ENCODE data around the gene RHOT2. TPM values are rescaled to one million over a fixed set of nuclear protein-coding genes. Genes with fewer than 3 reads are reported as not detected.
"Not testable (repeated sequence)": the region's sequence is repeated elsewhere in the genome, so short reads cannot be mapped to it uniquely, and the experiment has no call there.

Gene RHOT2
- total RNA-seq, 2 experiments from 2014 or later, result 128 to 150 TPM

- POLR2A ChIA-PET, result no interaction called here
- Mint-ChIP-seq H3K27ac (no peak overlapping the region), H3K27me3 (peaks cover 44% of the 10 kb centered on the region), H3K9me3 (no peaks in the 10 kb centered on the region), H3K36me3 (ENCODE audit: low read depth) (no peaks in the 10 kb centered on the region), H3K4me3 (no peak overlapping the region), H3K4me1 (peaks cover 8% of the 10 kb centered on the region)
- CTCF ChIA-PET, result interaction anchor here (0.6 to 1.4 kb wide), 4 partner anchors 14 to 743 kb away, joined by 3 to 4 read pairs (median 4); partner anchors contain the start of gene CIAO3
- DNase-seq, result no peak
Observed at GRCh38 chr16:709566-710499, 41.9 kb downstream of the RHOT2 start.

- ChIA-PET POLR2A (interaction anchor here (0.6 kb wide), 1 partner anchor 806 kb away, joined by 3 read pairs; no protein-coding TSS in a partner anchor), CTCF (interaction anchor here (1.0 to 1.4 kb wide), 4 partner anchors 15 to 74 kb away, joined by 3 to 5 read pairs (median 4); partner anchors contain the start of gene CIAO3)
- H3K9me3 Mint-ChIP-seq, result no peaks in the 10 kb centered on the region
- H3K27me3 Mint-ChIP-seq, result peaks cover 44% of the 10 kb centered on the region
- DNase-seq, result no peak
- H3K36me3 Mint-ChIP-seq (ENCODE audit: low read depth), result no peaks in the 10 kb centered on the region
- H3K27ac Mint-ChIP-seq, result no peak overlapping the region
- no peak overlapping the region for H3K4me3 Mint-ChIP-seq
- H3K4me1 Mint-ChIP-seq, result peaks cover 8% of the 10 kb centered on the region
Observed at GRCh38 chr16:710500-711075, 42.7 kb downstream of the RHOT2 start.

GRCh38 chr16:711084-711483 is 43.2 kb downstream of the RHOT2 start:
- H3K36me3 Mint-ChIP-seq (ENCODE audit: low read depth), result no peaks in the 10 kb centered on the region
- DNase-seq, result no peak
- no peak overlapping the region for H3K27ac Mint-ChIP-seq
- ChIA-PET CTCF (interaction anchor here (1.0 to 1.4 kb wide), 3 partner anchors 17 to 74 kb away, joined by 3 to 5 read pairs (median 4); partner anchors contain the start of gene CIAO3), POLR2A (interaction anchor here (0.6 kb wide), 1 partner anchor 805 kb away, joined by 3 read pairs; no protein-coding TSS in a partner anchor)
- peaks cover 8% of the 10 kb centered on the region for H3K4me1 Mint-ChIP-seq
- H3K4me3 Mint-ChIP-seq, result no peak overlapping the region
- H3K27me3 Mint-ChIP-seq, result peaks cover 47% of the 10 kb centered on the region
- no peaks in the 10 kb centered on the region for H3K9me3 Mint-ChIP-seq

GRCh38 chr16:711548-712320 is 43.8 kb downstream of the RHOT2 start:
- Mint-ChIP-seq H3K9me3 (no peaks in the 10 kb centered on the region), H3K36me3 (ENCODE audit: low read depth) (no peaks in the 10 kb centered on the region), H3K27me3 (peaks cover 45% of the 10 kb centered on the region), H3K4me3 (no peak overlapping the region), H3K4me1 (peaks cover 8% of the 10 kb centered on the region), H3K27ac (no peak overlapping the region)
- ChIA-PET CTCF (interaction anchor here (0.9 to 2.3 kb wide), 16 partner anchors 8 to 392 kb away, joined by 3 to 12 read pairs (median 4); partner anchors contain the start of genes ANTKMT, CCDC78, CHTF18 and CIAO3), POLR2A (interaction anchor here (0.6 kb wide), 1 partner anchor 805 kb away, joined by 3 read pairs; no protein-coding TSS in a partner anchor)
- DNase-seq, result peak; percentile 78

- peaks cover 37% of the 10 kb centered on the region for H3K27me3 Mint-ChIP-seq
- H3K36me3 Mint-ChIP-seq (ENCODE audit: low read depth); H3K9me3 Mint-ChIP-seq; H3K4me3 Mint-ChIP-seq; H3K27ac Mint-ChIP-seq; POLR2A ChIA-PET; H3K4me1 Mint-ChIP-seq: not testable (repeated sequence)
- CTCF ChIA-PET, result interaction anchor here (0.9 to 2.3 kb wide), 15 partner anchors 8 to 390 kb away, joined by 3 to 12 read pairs (median 4); partner anchors contain the start of genes ANTKMT, CCDC78, CHTF18 and CIAO3
- peak; percentile 56 for DNase-seq
Observed at GRCh38 chr16:712740-713250, 44.9 kb downstream of the RHOT2 start.

GRCh38 chr16:714079-714478 is 46.1 kb downstream of the RHOT2 start:
- ChIA-PET CTCF (interaction anchor here (0.8 to 2.3 kb wide), 5 partner anchors 8 to 71 kb away, joined by 3 to 12 read pairs (median 3); partner anchors contain the start of genes CIAO3 and WDR24), POLR2A (no interaction called here)
- Mint-ChIP-seq H3K4me3 (no peak overlapping the region), H3K4me1 (peaks cover 8% of the 10 kb centered on the region), H3K36me3 (ENCODE audit: low read depth) (no peaks in the 10 kb centered on the region), H3K9me3 (no peaks in the 10 kb centered on the region), H3K27ac (no peak overlapping the region), H3K27me3 (peaks cover 30% of the 10 kb centered on the region)
- DNase-seq, result no peak

GRCh38 chr16:714558-715476 is 46.9 kb downstream of the RHOT2 start, which contains the start of gene METRN:
TSS of gene METRN (plus strand) at chr16:715118. CDS start at chr16:715290, 172 bp downstream.
- no peaks in the 10 kb centered on the region for H3K9me3 Mint-ChIP-seq

GRCh38 chr16:715477-716199 is 47.7 kb downstream of the RHOT2 start:
- POLR2A ChIA-PET, result interaction anchor here (1.0 kb wide), 1 partner anchor 73 kb away, joined by 3 read pairs; the partner anchor contains the start of genes CHTF18 and RPUSD1
- peaks cover 17% of the 10 kb centered on the region for H3K4me1 Mint-ChIP-seq
- no peaks in the 10 kb centered on the region for H3K36me3 Mint-ChIP-seq (ENCODE audit: low read depth)
- no peak overlapping the region for H3K27ac Mint-ChIP-seq
- H3K4me3 Mint-ChIP-seq, result peak overlapping the region; percentile 13
- DNase-seq, result no peak
- H3K27me3 Mint-ChIP-seq, result peaks cover 24% of the 10 kb centered on the region
- CTCF ChIA-PET, result interaction anchor here (0.6 to 1.6 kb wide), 9 partner anchors 10 to 70 kb away, joined by 3 to 7 read pairs (median 3); partner anchors contain the start of genes CCDC78 and CIAO3
- no peaks in the 10 kb centered on the region for H3K9me3 Mint-ChIP-seq

More at GRCh38 chr16:714558-715476, 46.9 kb downstream of the RHOT2 start, which contains the start of gene METRN:
- peak; percentile 89 for DNase-seq
- Mint-ChIP-seq H3K4me1 (peaks cover 9% of the 10 kb centered on the region), H3K27me3 (peaks cover 26% of the 10 kb centered on the region), H3K27ac (no peak within 1 kb of the TSS), H3K36me3 (ENCODE audit: low read depth) (no peaks in the 10 kb centered on the region), H3K4me3 (peak within 1 kb of the TSS; percentile 13)
- ChIA-PET POLR2A (interaction anchor here (1.0 kb wide), 1 partner anchor 73 kb away, joined by 3 read pairs; the partner anchor contains the start of genes CHTF18 and RPUSD1), CTCF (interaction anchor here (0.6 to 1.3 kb wide), 5 partner anchors 8 to 70 kb away, joined by 3 read pairs; no protein-coding TSS in a partner anchor)

GRCh38 chr16:716200-716568 is 48.3 kb downstream of the RHOT2 start:
- Mint-ChIP-seq H3K27ac (no peak overlapping the region), H3K4me1 (peaks cover 17% of the 10 kb centered on the region), H3K9me3 (no peaks in the 10 kb centered on the region)

GRCh38 chr16:716768-717325 is 48.9 kb downstream of the RHOT2 start:
- Mint-ChIP-seq H3K27ac (no peak overlapping the region), H3K9me3 (no peaks in the 10 kb centered on the region), H3K4me3 (no peak overlapping the region), H3K27me3 (peaks cover 21% of the 10 kb centered on the region), H3K36me3 (ENCODE audit: low read depth) (no peaks in the 10 kb centered on the region), H3K4me1 (peaks cover 18% of the 10 kb centered on the region)
- DNase-seq, result no peak
- ChIA-PET POLR2A (no interaction called here), CTCF (interaction anchor here (1.3 to 1.6 kb wide), 4 partner anchors 9 to 69 kb away, joined by 4 to 7 read pairs (median 4); partner anchors contain the start of gene CCDC78)

More at GRCh38 chr16:716200-716568, 48.3 kb downstream of the RHOT2 start:
- POLR2A ChIA-PET, result no interaction called here
- Mint-ChIP-seq H3K36me3 (ENCODE audit: low read depth) (no peaks in the 10 kb centered on the region), H3K4me3 (peak overlapping the region; percentile 25), H3K27me3 (peaks cover 23% of the 10 kb centered on the region)
- CTCF ChIA-PET, result interaction anchor here (0.9 to 1.6 kb wide), 6 partner anchors 10 to 70 kb away, joined by 3 to 7 read pairs (median 4); partner anchors contain the start of genes CCDC78 and CIAO3
- DNase-seq, result no peak
